Lung (tissue), 12 donors: Measurements from ENCODE around the gene MED12L. TPM values are rescaled to one million over a fixed set of nuclear protein-coding genes. Genes with fewer than 3 reads are reported as not detected.

ENCODE experiments used
- ATAC-seq: fragments of 200-7000 bp; cut with Tn5 transposase; one replicate; pipeline ENCODE4 v1.9.1; 2020; ENCODE audit warnings: moderate number of reproducible peaks; ENCODE audit not compliant: insufficient read depth, low FRiP score
- DNase-seq, 3 donors: peaks; one replicate each; pipeline ENCODE4 v3.0.0-alpha.2; 2013 to 2017
- H3K27ac ChIP-seq, 2 donors: one replicate each; pipeline ENCODE4 v1.5.1; 2013; ENCODE audit warnings: mild to moderate bottlenecking in 2 of 2, moderate library complexity in 2 of 2, control low read depth in 1 of 2, inconsistent platforms in 1 of 2, low read depth in 1 of 2, low read length in 1 of 2
- H3K27me3 ChIP-seq, 3 donors: one replicate each; pipeline ENCODE4 v1.5.1; 2013; ENCODE audit warnings: low read length in 2 of 3; ENCODE audit not compliant: control insufficient read depth in 3 of 3, insufficient read depth in 3 of 3
- H3K36me3 ChIP-seq, 4 donors: one replicate each; pipeline ENCODE4 v1.5.1; 2013; ENCODE audit warnings: low read length in 4 of 4, mild to moderate bottlenecking in 1 of 4, moderate library complexity in 1 of 4; ENCODE audit not compliant: control insufficient read depth in 4 of 4, insufficient read depth in 4 of 4
- H3K4me1 ChIP-seq, 5 donors: one replicate each; pipeline ENCODE4 v1.5.1; 2013; ENCODE audit warnings: low read length in 5 of 5, mild to moderate bottlenecking in 2 of 5, moderate library complexity in 1 of 5; ENCODE audit not compliant: control insufficient read depth in 5 of 5, insufficient read depth in 5 of 5
- H3K4me3 ChIP-seq: one replicate; pipeline ENCODE4 v1.5.1; 2013; ENCODE audit warnings: mild to moderate bottlenecking, control low read depth, moderate library complexity
- H3K9ac ChIP-seq, 2 donors: one replicate each; pipeline ENCODE4 v1.5.1; 2013; ENCODE audit warnings: low read length in 2 of 2, control low read depth in 1 of 2; ENCODE audit not compliant: insufficient read depth in 1 of 2
- H3K9me3 ChIP-seq, 4 donors: one replicate each; pipeline ENCODE4 v1.5.1; 2013; ENCODE audit warnings: low read length in 3 of 4, mild to moderate bottlenecking in 1 of 4, moderate library complexity in 1 of 4; ENCODE audit not compliant: control insufficient read depth in 4 of 4, insufficient read depth in 3 of 4
- CTCF ChIP-seq: IDR thresholded peaks from 2 replicates; pipeline ENCODE4 v1.5.1; 2012; ENCODE audit warnings: mild to moderate bottlenecking; ENCODE audit errors: control extremely low read depth, extremely low read depth
- WGBS, 2 donors: extraction: QIAGEN DNeasy Blood & Tissue Kit; methylation state at CpG; one replicate each; pipeline ENCODE4 v1.1.7; 2013; 5-methylcytosine and 5-hydroxymethylcytosine counted together
- polyA plus RNA-seq, 2 donors: library from polyadenylated mRNA; stranded (reverse); fragments of 200-250 nt; gene quantifications; one replicate each; pipeline ENCODE4 v1.2.1, GENCODE V29; 2013
- total RNA-seq, 2 donors: library from RNA; depleted of rRNA in 1 of 2; stranded (reverse); fragments of >200 nt in 1 of 2; gene quantifications; one replicate each; pipeline ENCODE4 v1.2.1, GENCODE V29; 2014 to 2021
- donor health status: control.
- donor health status: control.
- donor health status: Bipolar disorder and iron deficiency.
- donor health status: healthy.
- donor health status: DM: yes; HTN: yes; CAD: no.

The MED12L gene
- total and polyA plus RNA-seq, 4 donors = 0.02 to 0.82 (median 0.30) TPM

- H3K27ac ChIP-seq = no peak overlapping the region
- ATAC-seq (no peak), DNase-seq (no peak)
- H3K9me3 ChIP-seq = no peaks in the 10 kb centered on the region
- no peak overlapping the region for H3K9ac ChIP-seq
- TF ChIP-seq CTCF = no peak
- no peak overlapping the region for H3K4me3 ChIP-seq
- no peaks in the 10 kb centered on the region for H3K27me3 ChIP-seq
- H3K36me3 ChIP-seq = no peaks in the 10 kb centered on the region
- 84 to 96% methylated on average over 8 of the region's 8 CpGs for WGBS, 2 donors
- H3K4me1 ChIP-seq = no peaks in the 10 kb centered on the region
These were observed 309.1 kb downstream of the MED12L start for GRCh38 chr3:151394611-151395010.

DNA sequence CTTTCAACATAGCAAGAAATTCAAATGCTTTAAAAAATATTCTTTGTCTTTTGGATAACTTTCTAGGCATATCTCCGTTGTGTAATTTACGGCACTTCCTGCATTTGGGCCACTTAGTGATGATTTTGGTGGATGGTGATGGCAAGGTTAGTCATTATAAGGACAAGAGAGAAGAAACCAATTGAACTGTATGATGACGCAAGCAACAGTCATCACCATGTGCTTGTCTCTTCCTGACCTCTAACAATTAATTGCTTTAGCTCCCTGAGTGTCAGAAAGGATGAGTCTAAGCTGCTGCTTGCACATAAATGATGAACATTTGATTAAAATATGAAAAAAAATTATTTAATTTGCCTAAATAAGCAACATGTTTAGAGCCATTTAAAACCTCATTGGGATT lies 310.3 kb downstream of the MED12L start:
- no peak for DNase-seq
- Histone ChIP-seq H3K36me3 (no peaks in the 10 kb centered on the region), H3K4me1 (no peaks in the 10 kb centered on the region), H3K9me3 (no peaks in the 10 kb centered on the region), H3K27me3 (no peaks in the 10 kb centered on the region), H3K9ac (no peak overlapping the region), H3K4me3 (no peak overlapping the region), H3K27ac (no peak overlapping the region)
- TF ChIP-seq CTCF = no peak
- no peak for ATAC-seq
- 79 to 83% methylated on average over 3 of the region's 3 CpGs for WGBS, 2 donors

DNA sequence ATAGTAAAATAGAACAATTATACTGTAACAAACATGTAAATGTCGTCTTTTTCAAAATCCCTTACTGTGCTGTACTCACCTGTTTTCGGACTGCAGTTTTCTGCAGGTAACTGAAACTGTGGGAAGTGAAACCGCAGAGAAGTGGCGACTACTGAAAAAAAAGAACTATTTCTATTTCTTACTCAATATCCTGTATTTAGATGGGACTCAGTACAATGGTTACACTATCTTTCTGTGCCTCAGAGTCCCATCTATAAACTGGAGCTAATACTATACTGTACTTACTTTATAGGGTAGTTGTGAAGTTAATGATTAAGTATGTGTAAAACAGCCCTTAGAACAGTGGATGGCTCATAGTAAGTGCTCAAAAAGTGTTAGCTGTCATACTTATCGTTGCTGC lies 313.4 kb downstream of the MED12L start:
- Histone ChIP-seq H3K4me3 (no peak overlapping the region), H3K9ac (no peak overlapping the region), H3K4me1 (no peaks in the 10 kb centered on the region), H3K27ac (no peak overlapping the region), H3K27me3 (no peaks in the 10 kb centered on the region), H3K9me3 (no peaks in the 10 kb centered on the region), H3K36me3 (no peaks in the 10 kb centered on the region)
- WGBS, 2 donors = 52 to 66% methylated on average over 5 of the region's 5 CpGs
- ATAC-seq (no peak), DNase-seq (no peak)
- no peak for TF ChIP-seq CTCF

GRCh38 chr3:151400341-151400740 lies 314.9 kb downstream of the MED12L start:
- no peak for TF ChIP-seq CTCF
- DNase-seq (no peak), ATAC-seq (no peak)
- 83 to 88% methylated on average over 4 of the region's 4 CpGs for WGBS, 2 donors
- no peaks in the 10 kb centered on the region for H3K27me3 ChIP-seq
- no peak overlapping the region for H3K9ac ChIP-seq
- H3K4me3 ChIP-seq = no peak overlapping the region
- H3K27ac ChIP-seq = no peak overlapping the region
- no peaks in the 10 kb centered on the region for H3K9me3 ChIP-seq
- no peaks in the 10 kb centered on the region for H3K4me1 ChIP-seq
- no peaks in the 10 kb centered on the region for H3K36me3 ChIP-seq
